Measurements from ENCODE around the gene ZNF778. TPM values are rescaled to one million over a fixed set of nuclear protein-coding genes. Genes with fewer than 3 reads are reported as not detected.
"Not testable (repeated sequence)": the region's sequence is repeated elsewhere in the genome, so short reads cannot be mapped to it uniquely, and the experiment has no call there.

ZNF778 gene
- total and polyA plus RNA-seq, 2 experiments from 2014 or later = 1.3 to 2.9 TPM

DNA sequence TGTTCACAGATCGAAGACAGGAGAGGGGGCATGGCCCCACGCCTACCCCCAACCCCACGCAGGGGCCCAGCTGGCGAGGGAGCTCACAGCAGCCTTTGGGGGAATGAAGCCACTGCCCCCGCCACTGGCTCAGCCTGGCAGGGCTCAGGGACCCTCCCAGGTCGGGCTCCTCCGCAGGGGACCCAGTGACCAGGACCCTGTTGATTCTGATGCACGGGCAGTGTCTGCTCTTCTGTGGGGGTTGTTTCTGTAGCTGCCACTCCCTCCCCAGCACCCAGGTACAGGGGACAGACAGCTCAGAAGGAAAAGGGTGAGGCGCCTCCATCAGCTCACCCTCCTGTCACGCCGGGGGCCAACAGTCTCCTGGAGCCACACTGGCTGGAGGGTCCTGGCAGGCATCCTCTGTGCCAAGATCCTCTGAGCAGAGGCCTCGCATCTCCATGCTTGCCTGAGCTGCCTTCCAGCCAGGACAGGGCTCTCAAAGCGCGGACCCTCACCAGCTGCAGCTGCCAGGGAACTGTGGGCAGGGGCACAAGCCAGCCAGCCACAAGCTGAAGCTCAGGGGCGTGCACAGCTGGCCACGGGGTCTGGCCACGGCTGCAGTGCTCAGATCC is 49.1 kb downstream of the ZNF778 start:
- no peaks in the 10 kb centered on the region for H3K9me3 ChIP-seq (ENCODE audit: low read depth)
- no peak overlapping the region for H3K4me3 ChIP-seq
- no peaks in the 10 kb centered on the region for H3K27me3 ChIP-seq
- H2AFZ ChIP-seq = no peak overlapping the region
- 96% methylated on average over 16 of the region's 17 CpGs for WGBS (ENCODE audit: low lambda C conversion rate, missing lambda C conversion rate)
- TF ChIP-seq EZH2 (IDR thresholded peaks at IDR 0.05; ENCODE audit: borderline replicate concordance) (no peak), CTCF (IDR thresholded peaks at IDR 0.05; ENCODE audit: poor library complexity) (no peak), EZH2phosphoT487 (IDR thresholded peaks at IDR 0.05; ENCODE audit: low read depth, severe bottlenecking, unreplicated experiment) (no peak)
- H3K79me2 ChIP-seq = no peaks in the 10 kb centered on the region
- no peak for DNase-seq (ENCODE audit: low spot score)
- H3K9me2 ChIP-seq (replicated peaks; ENCODE audit: insufficient read depth) = no peaks in the 10 kb centered on the region
- no peak overlapping the region for H3K27ac ChIP-seq
- H3K4me2 ChIP-seq = no peak overlapping the region
- H3K4me1 ChIP-seq (ENCODE audit: insufficient read depth) = no peaks in the 10 kb centered on the region
- no peaks in the 10 kb centered on the region for H3K36me3 ChIP-seq (replicated peaks; ENCODE audit: insufficient read depth, low read depth)
- H4K20me1 ChIP-seq (ENCODE audit: insufficient read depth, poor library complexity, severe bottlenecking) = peaks cover 5% of the 10 kb centered on the region

GRCh38 chr16:89267746-89268145 is 50.2 kb downstream of the ZNF778 start:
- not testable (repeated sequence) for H3K9me3 ChIP-seq (ENCODE audit: low read depth); H3K4me3 ChIP-seq; H3K79me2 ChIP-seq; H3K27me3 ChIP-seq; H4K20me1 ChIP-seq (ENCODE audit: insufficient read depth, poor library complexity, severe bottlenecking); H2AFZ ChIP-seq; H3K4me1 ChIP-seq (ENCODE audit: insufficient read depth); H3K27ac ChIP-seq; H3K9me2 ChIP-seq (replicated peaks; ENCODE audit: insufficient read depth); DNase-seq (ENCODE audit: low spot score); H3K36me3 ChIP-seq (replicated peaks; ENCODE audit: insufficient read depth, low read depth); H3K4me2 ChIP-seq
- 98% methylated on average over 12 of the region's 15 CpGs for WGBS (ENCODE audit: low lambda C conversion rate, missing lambda C conversion rate)

- no peak overlapping the region for H3K27ac ChIP-seq
- no peaks in the 10 kb centered on the region for H3K36me3 ChIP-seq (replicated peaks; ENCODE audit: insufficient read depth, low read depth)
- no peak for DNase-seq (ENCODE audit: low spot score)
- H4K20me1 ChIP-seq (ENCODE audit: insufficient read depth, poor library complexity, severe bottlenecking) = peaks cover 8% of the 10 kb centered on the region
- H3K4me1 ChIP-seq (ENCODE audit: insufficient read depth) = no peaks in the 10 kb centered on the region
- no peaks in the 10 kb centered on the region for H3K79me2 ChIP-seq
- H3K4me2 ChIP-seq = no peak overlapping the region
- H3K4me3 ChIP-seq = no peak overlapping the region
- H3K9me3 ChIP-seq (ENCODE audit: low read depth) = no peaks in the 10 kb centered on the region
- TF ChIP-seq CTCF (IDR thresholded peaks at IDR 0.05; ENCODE audit: poor library complexity) (no peak), EZH2phosphoT487 (IDR thresholded peaks at IDR 0.05; ENCODE audit: low read depth, severe bottlenecking, unreplicated experiment) (no peak), EZH2 (IDR thresholded peaks at IDR 0.05; ENCODE audit: borderline replicate concordance) (no peak)
- H2AFZ ChIP-seq = no peak overlapping the region
- 98% methylated on average over 16 of the region's 19 CpGs for WGBS (ENCODE audit: low lambda C conversion rate, missing lambda C conversion rate)
- no peaks in the 10 kb centered on the region for H3K9me2 ChIP-seq (replicated peaks; ENCODE audit: insufficient read depth)
- no peaks in the 10 kb centered on the region for H3K27me3 ChIP-seq
These were observed 51.1 kb downstream of the ZNF778 start for GRCh38 chr16:89268585-89268984.

DNA sequence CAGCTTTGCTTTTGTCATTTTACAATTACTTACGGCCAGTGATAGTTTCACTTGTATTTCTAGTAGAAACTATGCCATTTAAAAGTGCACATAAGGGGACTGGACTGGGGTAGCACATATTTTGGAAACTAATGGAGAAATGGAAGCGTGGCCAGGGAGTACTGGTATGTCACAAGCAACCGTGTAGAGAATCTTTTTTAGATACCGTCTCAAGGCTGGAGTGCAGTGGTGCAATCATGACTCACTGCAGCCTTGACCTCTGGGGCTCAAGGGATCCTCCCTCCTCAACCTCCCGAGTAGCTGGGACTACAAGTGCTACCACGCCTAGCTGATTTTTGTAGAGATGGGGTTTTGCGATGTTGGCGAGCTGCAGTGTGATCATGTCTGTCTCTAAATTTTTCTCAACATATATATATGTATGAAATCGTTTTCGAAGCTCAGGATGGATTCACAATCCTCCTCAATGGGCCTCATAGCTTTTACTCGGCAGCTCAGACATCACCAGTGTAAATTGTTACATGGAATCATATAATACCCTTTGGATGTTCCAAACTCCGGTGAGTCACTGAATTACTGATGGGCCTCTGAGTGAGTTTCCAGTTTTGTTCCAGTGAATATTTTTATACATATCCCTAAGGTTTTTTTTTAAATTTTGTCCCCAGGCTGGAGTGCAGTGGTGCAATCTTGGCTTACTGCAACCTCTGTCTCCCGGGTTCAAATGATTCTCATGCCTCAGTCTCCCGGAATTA is 51.7 kb downstream of the ZNF778 start:
- Histone ChIP-seq H3K79me2 (no peaks in the 10 kb centered on the region), H3K9me3 (ENCODE audit: low read depth) (no peaks in the 10 kb centered on the region), H3K4me2 (no peak overlapping the region), H4K20me1 (ENCODE audit: insufficient read depth, poor library complexity, severe bottlenecking) (peaks cover 8% of the 10 kb centered on the region), H3K36me3 (replicated peaks; ENCODE audit: insufficient read depth, low read depth) (no peaks in the 10 kb centered on the region), H3K27ac (no peak overlapping the region), H3K9me2 (replicated peaks; ENCODE audit: insufficient read depth) (no peaks in the 10 kb centered on the region), H3K4me1 (ENCODE audit: insufficient read depth) (no peaks in the 10 kb centered on the region), H3K4me3 (no peak overlapping the region), H3K27me3 (no peaks in the 10 kb centered on the region), H2AFZ (no peak overlapping the region)
- WGBS (ENCODE audit: low lambda C conversion rate, missing lambda C conversion rate) = 87% methylated on average over 14 of the region's 14 CpGs
- DNase-seq (ENCODE audit: low spot score) = no peak
- TF ChIP-seq EZH2 (IDR thresholded peaks at IDR 0.05; ENCODE audit: borderline replicate concordance) = no peak
- no peak for TF ChIP-seq CTCF (IDR thresholded peaks at IDR 0.05; ENCODE audit: poor library complexity)
- no peak for TF ChIP-seq EZH2phosphoT487 (IDR thresholded peaks at IDR 0.05; ENCODE audit: low read depth, severe bottlenecking, unreplicated experiment)

Measured in hepatocyte (in vitro differentiated cells).